Caco-2 (cell line): Measurements from ENCODE around the gene FHIT. TPM values are rescaled to one million over a fixed set of nuclear protein-coding genes. Genes with fewer than 3 reads are reported as not detected.

Source experiments
- BruUV-seq: library from RNA; stranded (reverse); fragments of 400-500 nt; replicated peaks from 2 replicates; lab custom pipeline; 2021; lab: Mats Ljungman, UMichigan
- CTCF ChIA-PET: fragments of 300-600 bp; sonication (Branson Sonifier 250); formaldehyde crosslinking; loops from one replicate; lab custom pipeline; 2022; ENCODE audit warnings: antibody characterized with exemption; lab: Charles Lee
- POLR2A ChIA-PET: fragments of 300-600 bp; sonication (Branson Sonifier 250); formaldehyde crosslinking; loops from one replicate; lab custom pipeline; 2022; ENCODE audit warnings: antibody characterized with exemption; lab: Charles Lee
- DNase-seq, 2 experiments: peaks; one replicate each; pipeline versions ENCODE4 v3.0.0 to v3.0.0-alpha.2; 2020 to 2022
- H3K27me3 ChIP-seq: replicated peaks from 2 replicates; pipeline ENCODE4 v1.6.0; 2011; ENCODE audit warnings: low read length; ENCODE audit not compliant: control insufficient read depth, insufficient read depth
- H3K36me3 ChIP-seq: 2 replicates; pipeline ENCODE4 v1.5.1; 2011; ENCODE audit warnings: low read length; ENCODE audit not compliant: control insufficient read depth, insufficient read depth
- H3K4me1 ChIP-seq: fragments of 250-450 bp; sonication (Bioruptor Pico); 2 replicates; pipeline ENCODE4 v1.5.1; 2020; ENCODE audit warnings: mild to moderate bottlenecking
- H3K4me3 ChIP-seq: 2 replicates; pipeline ENCODE4 v1.5.1; 2011; ENCODE audit warnings: low read depth, mild to moderate bottlenecking, control low read depth, low read length
- H3K9me3 ChIP-seq: fragments of 250-450 bp; sonication (Bioruptor Pico); 2 replicates; pipeline ENCODE4 v1.5.1; 2020; ENCODE audit warnings: mild to moderate bottlenecking, moderate library complexity
- H3K27ac Mint-ChIP-seq: one replicate; pipeline ENCODE4 v1.8.0; 2022; ENCODE audit warnings: mixed read lengths; ENCODE audit not compliant: unreplicated experiment
- H3K27me3 Mint-ChIP-seq: one replicate; pipeline ENCODE4 v1.8.0; 2022; ENCODE audit warnings: mixed read lengths; ENCODE audit not compliant: insufficient read depth, unreplicated experiment
- H3K36me3 Mint-ChIP-seq: one replicate; pipeline ENCODE4 v1.8.0; 2022; ENCODE audit warnings: mild to moderate bottlenecking, mixed read lengths; ENCODE audit not compliant: insufficient read depth, unreplicated experiment
- H3K4me1 Mint-ChIP-seq: one replicate; pipeline ENCODE4 v1.8.0; 2022; ENCODE audit warnings: low read depth, mixed read lengths; ENCODE audit not compliant: unreplicated experiment
- H3K4me3 Mint-ChIP-seq: one replicate; pipeline ENCODE4 v1.8.0; 2022; ENCODE audit warnings: mild to moderate bottlenecking, moderate library complexity, mixed read lengths; ENCODE audit not compliant: unreplicated experiment
- H3K9me3 Mint-ChIP-seq: one replicate; pipeline ENCODE4 v1.8.0; 2022; ENCODE audit warnings: mixed read lengths; ENCODE audit not compliant: unreplicated experiment
- CTCF ChIP-seq, 2 experiments: fragments of 200-600 bp in 1 of 2; IDR thresholded peaks; 1 replicate in 1 of 2; 2 replicates in 1 of 2; pipeline versions ENCODE4 v1.5.1 to v1.8.0; 2011 to 2022; ENCODE audit warnings: antibody characterized with exemption in 1 of 2, control low read depth in 1 of 2, inconsistent platforms in 1 of 2, low read depth in 1 of 2, low read length in 1 of 2, mild to moderate bottlenecking in 1 of 2, moderate library complexity in 1 of 2; ENCODE audit not compliant: insufficient read depth in 1 of 2, severe bottlenecking in 1 of 2, unreplicated experiment in 1 of 2
- intact Hi-C: fragments of 100-400 bp; cut with micrococcal nuclease; formaldehyde crosslinking; loops from one replicate; pipeline ENCODE4 v1.10.0; 2022; ENCODE audit not compliant: unreplicated experiment
- total RNA-seq: library from RNA; stranded (reverse); gene quantifications from 2 replicates; pipeline ENCODE4 v1.2.3, GENCODE V29; 2022

The FHIT gene
- total RNA-seq, 1 experiment from 2014 or later: 8.3 TPM

- CTCF ChIA-PET: no interaction called here
- H3K36me3 ChIP-seq: no peaks in the 10 kb centered on the region
- POLR2A ChIA-PET: no interaction called here
- no peaks in the 10 kb centered on the region for H3K9me3 ChIP-seq
- no peak for TF ChIP-seq CTCF (IDR thresholded peaks at IDR 0.05; ENCODE audit: insufficient read depth in 1 of 2, low read depth in 1 of 2, low read length in 1 of 2, severe bottlenecking in 1 of 2, unreplicated experiment in 1 of 2)
- H3K36me3 Mint-ChIP-seq: no peaks in the 10 kb centered on the region
- H3K27me3 Mint-ChIP-seq: no peaks in the 10 kb centered on the region
- no peak overlapping the region for H3K27ac Mint-ChIP-seq
- H3K9me3 Mint-ChIP-seq: no peaks in the 10 kb centered on the region
- intact Hi-C loops: no loop called here
- no peaks in the 10 kb centered on the region for H3K27me3 ChIP-seq
- no peaks in the 10 kb centered on the region for H3K4me1 Mint-ChIP-seq
- H3K4me3 ChIP-seq: no peak overlapping the region
- BruUV-seq: no TSS peak
- no peak overlapping the region for H3K4me3 Mint-ChIP-seq
- H3K4me1 ChIP-seq: no peaks in the 10 kb centered on the region
- DNase-seq: no peak
These were observed 339.1 kb downstream of the FHIT start for GRCh38 chr3:60912142-60912541.

GRCh38 chr3:60909526-60909925 lies 341.7 kb downstream of the FHIT start:
- no TSS peak for BruUV-seq
- TF ChIP-seq CTCF (IDR thresholded peaks at IDR 0.05; ENCODE audit: insufficient read depth in 1 of 2, low read depth in 1 of 2, low read length in 1 of 2, severe bottlenecking in 1 of 2, unreplicated experiment in 1 of 2): no peak

GRCh38 chr3:60906283-60906682 lies 345.0 kb downstream of the FHIT start:
- no peak overlapping the region for H3K27ac Mint-ChIP-seq
- H3K27me3 Mint-ChIP-seq: no peaks in the 10 kb centered on the region
- BruUV-seq: no TSS peak
- H3K9me3 ChIP-seq: no peaks in the 10 kb centered on the region
- no peak overlapping the region for H3K4me3 ChIP-seq
- DNase-seq: no peak
- no peak for TF ChIP-seq CTCF (IDR thresholded peaks at IDR 0.05; ENCODE audit: insufficient read depth in 1 of 2, low read depth in 1 of 2, low read length in 1 of 2, severe bottlenecking in 1 of 2, unreplicated experiment in 1 of 2)
- intact Hi-C loops: no loop called here
- no peaks in the 10 kb centered on the region for H3K36me3 ChIP-seq
- no peaks in the 10 kb centered on the region for H3K36me3 Mint-ChIP-seq
- ChIA-PET POLR2A (no interaction called here), CTCF (no interaction called here)
- H3K4me1 ChIP-seq: no peaks in the 10 kb centered on the region
- no peaks in the 10 kb centered on the region for H3K27me3 ChIP-seq
- no peaks in the 10 kb centered on the region for H3K4me1 Mint-ChIP-seq
- H3K9me3 Mint-ChIP-seq: no peaks in the 10 kb centered on the region
- no peak overlapping the region for H3K4me3 Mint-ChIP-seq

More at GRCh38 chr3:60909526-60909925, 341.7 kb downstream of the FHIT start:
- intact Hi-C loops: no loop called here
- H3K36me3 Mint-ChIP-seq: no peaks in the 10 kb centered on the region
- Histone ChIP-seq H3K9me3 (no peaks in the 10 kb centered on the region), H3K4me1 (no peaks in the 10 kb centered on the region), H3K27me3 (no peaks in the 10 kb centered on the region), H3K36me3 (no peaks in the 10 kb centered on the region), H3K4me3 (no peak overlapping the region)
- H3K27me3 Mint-ChIP-seq: no peaks in the 10 kb centered on the region
- H3K27ac Mint-ChIP-seq: no peak overlapping the region
- H3K9me3 Mint-ChIP-seq: no peaks in the 10 kb centered on the region
- CTCF ChIA-PET: no interaction called here
- POLR2A ChIA-PET: no interaction called here
- H3K4me1 Mint-ChIP-seq: no peaks in the 10 kb centered on the region
- DNase-seq: peak in 1 of 2 experiments; percentile 10
- no peak overlapping the region for H3K4me3 Mint-ChIP-seq
